A673 (cell line): Measurements from ENCODE around the gene C15orf61. TPM values are rescaled to one million over a fixed set of nuclear protein-coding genes. Genes with fewer than 3 reads are reported as not detected.
A peak's percentile ranks its signal among the peaks of the same experiment; 100 is the strongest.

Experiments
- BruUV-seq: library from RNA; stranded (reverse); fragments of 400-500 nt; replicated peaks from 2 replicates; lab custom pipeline; 2021; lab: Mats Ljungman, UMichigan
- CTCF ChIA-PET: fragments of 300-600 bp; sonication (Branson Sonifier 250); formaldehyde crosslinking; loops from one replicate; lab custom pipeline; 2022; ENCODE audit warnings: antibody characterized with exemption; lab: Charles Lee
- POLR2A ChIA-PET: fragments of 300-600 bp; sonication (Branson Sonifier 250); formaldehyde crosslinking; loops from one replicate; lab custom pipeline; 2022; ENCODE audit warnings: antibody characterized with exemption; ENCODE audit not compliant: low non-redundant PET; lab: Charles Lee
- DNase-seq: peaks from one replicate; pipeline ENCODE4 v3.0.0-alpha.2; 2015; ENCODE audit warnings: low spot score
- H3K27ac ChIP-seq: fragments of 200-600 bp; sonication (generic); 2 replicates; pipeline ENCODE4 v1.5.1; 2016; ENCODE audit warnings: mixed run types, low read depth, mild to moderate bottlenecking, mixed read lengths, antibody characterized with exemption, low read length; ENCODE audit not compliant: poor library complexity, severe bottlenecking
- H3K27me3 ChIP-seq: fragments of 200-600 bp; sonication (generic); replicated peaks from 2 replicates; pipeline ENCODE4 v1.6.1; 2017; ENCODE audit warnings: mixed run types, low read depth, mild to moderate bottlenecking, mixed read lengths, antibody characterized with exemption, low read length; ENCODE audit not compliant: insufficient read depth, poor library complexity
- H3K36me3 ChIP-seq: fragments of 200-600 bp; sonication (generic); 2 replicates; pipeline ENCODE4 v1.6.1; 2016; ENCODE audit warnings: mixed run types, mild to moderate bottlenecking, mixed read lengths, antibody characterized with exemption, low read length; ENCODE audit not compliant: insufficient read depth, poor library complexity, severe bottlenecking
- H3K4me1 ChIP-seq: fragments of 200-600 bp; sonication (generic); 2 replicates; pipeline ENCODE4 v1.6.1; 2017; ENCODE audit warnings: mixed run types, mild to moderate bottlenecking, mixed read lengths, antibody characterized with exemption, low read length; ENCODE audit not compliant: insufficient read depth, poor library complexity, severe bottlenecking
- H3K4me3 ChIP-seq: fragments of 200-600 bp; sonication (generic); 2 replicates; pipeline ENCODE4 v1.5.1; 2016; ENCODE audit warnings: low read depth, mixed run types, mild to moderate bottlenecking, mixed read lengths, low read length; ENCODE audit not compliant: poor library complexity, severe bottlenecking
- H3K9me3 ChIP-seq: fragments of 200-600 bp; sonication (generic); 2 replicates; pipeline ENCODE4 v1.6.1; 2016; ENCODE audit warnings: mixed run types, low read depth, mild to moderate bottlenecking, mixed read lengths, antibody characterized with exemption, low read length; ENCODE audit not compliant: poor library complexity, severe bottlenecking
- CTCF ChIP-seq: fragments of 300-800, 200-600 bp; sonication (generic); conservative IDR thresholded peaks from 2 replicates; pipeline ENCODE4 v1.5.1; 2017; ENCODE audit warnings: low read depth, mild to moderate bottlenecking, antibody characterized with exemption, low read length, moderate library complexity, mixed read lengths
- EZH2 ChIP-seq: fragments of 200-600 bp; sonication (generic); IDR thresholded peaks from 2 replicates; pipeline ENCODE4 v1.6.1; 2017; ENCODE audit warnings: borderline replicate concordance, low read depth, mild to moderate bottlenecking, mixed read lengths, antibody characterized with exemption, low read length; ENCODE audit not compliant: poor library complexity, severe bottlenecking
- intact Hi-C: fragments of 100-400 bp; cut with micrococcal nuclease; formaldehyde crosslinking; loops from one replicate; pipeline ENCODE4 v1.10.0; 2022; ENCODE audit not compliant: unreplicated experiment
- total RNA-seq: library from RNA; stranded (reverse); gene quantifications from 2 replicates; pipeline ENCODE4 v1.2.3, GENCODE V29; 2021

Gene C15orf61
- total RNA-seq, 1 experiment from 2014 or later: 6.3 TPM

DNA sequence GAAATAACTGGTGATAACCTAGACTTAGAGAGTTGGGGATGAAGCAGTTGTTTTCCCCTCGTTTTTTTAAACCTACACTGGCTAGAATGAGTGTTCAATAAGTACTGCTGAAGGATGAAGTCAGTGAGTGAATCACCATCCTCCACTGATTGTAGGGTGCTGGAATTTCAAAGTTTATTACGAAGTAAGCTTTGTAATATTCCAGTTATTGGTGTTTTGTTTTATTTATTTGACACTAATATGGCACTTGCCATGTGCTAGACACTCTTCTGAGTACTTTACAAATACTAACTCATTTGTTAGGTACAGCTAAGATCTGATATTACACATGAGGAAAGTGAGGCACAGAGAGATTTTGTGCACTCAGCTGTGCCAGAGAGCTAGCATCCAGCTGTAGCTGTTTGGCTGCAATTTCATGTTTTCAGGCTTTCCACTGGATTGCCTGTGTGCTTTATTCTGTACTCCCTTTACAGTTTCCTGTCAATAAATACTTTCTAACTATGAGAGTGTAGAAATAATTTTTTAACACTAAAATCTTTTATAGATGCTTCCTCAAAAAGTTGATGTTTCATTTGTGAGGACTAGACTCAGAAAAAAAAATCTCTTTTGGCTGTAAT is 27.4 kb downstream of the C15orf61 start:
- ChIA-PET POLR2A (no interaction called here), CTCF (no interaction called here)
- intact Hi-C loops: no loop called here
- Histone ChIP-seq H3K27me3 (no peaks in the 10 kb centered on the region), H3K27ac (peak overlapping the region; percentile 68), H3K4me3 (peak overlapping the region; percentile 34), H3K36me3 (peaks cover 13% of the 10 kb centered on the region), H3K9me3 (no peaks in the 10 kb centered on the region), H3K4me1 (peaks cover 32% of the 10 kb centered on the region)
- no TSS peak for BruUV-seq
- no peak for TF ChIP-seq CTCF
- TF ChIP-seq EZH2: no peak
- peak; percentile 69 for DNase-seq

- Histone ChIP-seq H3K27ac (peak overlapping the region; percentile 68), H3K27me3 (no peaks in the 10 kb centered on the region), H3K4me1 (peaks cover 26% of the 10 kb centered on the region), H3K36me3 (peaks cover 13% of the 10 kb centered on the region), H3K9me3 (no peaks in the 10 kb centered on the region), H3K4me3 (peak overlapping the region; percentile 34)
- CTCF ChIA-PET: interaction anchor here (0.6 kb wide), 2 partner anchors 13 to 1055 kb away, joined by 3 read pairs; no protein-coding TSS in a partner anchor
- intact Hi-C loops: no loop called here
- TF ChIP-seq EZH2: no peak
- no peak for TF ChIP-seq CTCF
- peak; percentile 98 for DNase-seq
- POLR2A ChIA-PET: no interaction called here
- TSS peak; percentile 24 for BruUV-seq
Observed at GRCh38 chr15:67548862-67549651, 28.1 kb downstream of the C15orf61 start.

GRCh38 chr15:67549736-67550135 is 28.8 kb downstream of the C15orf61 start:
- intact Hi-C loops: no loop called here
- H3K9me3 ChIP-seq: no peaks in the 10 kb centered on the region
- CTCF ChIA-PET: interaction anchor here (0.6 kb wide), 1 partner anchor 14 kb away, joined by 3 read pairs; no protein-coding TSS in a partner anchor
- DNase-seq: peak; percentile 20
- BruUV-seq: no TSS peak
- peaks cover 26% of the 10 kb centered on the region for H3K4me1 ChIP-seq
- TF ChIP-seq CTCF (no peak), EZH2 (no peak)
- H3K27ac ChIP-seq: peak overlapping the region; percentile 68
- POLR2A ChIA-PET: no interaction called here
- H3K4me3 ChIP-seq: peak overlapping the region; percentile 34
- H3K36me3 ChIP-seq: peaks cover 13% of the 10 kb centered on the region
- H3K27me3 ChIP-seq: no peaks in the 10 kb centered on the region
